NB4 (cell line): ENCODE measurements around the gene ATP1A4.

Experiments used
- CTCF ChIP-seq: IDR thresholded peaks from one replicate; pipeline ENCODE4 v1.5.1; 2012; ENCODE audit warnings: low read depth, low read length
- POLR2A ChIP-seq: IDR thresholded peaks from 2 replicates; pipeline ENCODE4 v1.6.1; 2011; ENCODE audit warnings: mild to moderate bottlenecking; ENCODE audit not compliant: insufficient read length; ENCODE audit errors: extremely low read depth

DNA sequence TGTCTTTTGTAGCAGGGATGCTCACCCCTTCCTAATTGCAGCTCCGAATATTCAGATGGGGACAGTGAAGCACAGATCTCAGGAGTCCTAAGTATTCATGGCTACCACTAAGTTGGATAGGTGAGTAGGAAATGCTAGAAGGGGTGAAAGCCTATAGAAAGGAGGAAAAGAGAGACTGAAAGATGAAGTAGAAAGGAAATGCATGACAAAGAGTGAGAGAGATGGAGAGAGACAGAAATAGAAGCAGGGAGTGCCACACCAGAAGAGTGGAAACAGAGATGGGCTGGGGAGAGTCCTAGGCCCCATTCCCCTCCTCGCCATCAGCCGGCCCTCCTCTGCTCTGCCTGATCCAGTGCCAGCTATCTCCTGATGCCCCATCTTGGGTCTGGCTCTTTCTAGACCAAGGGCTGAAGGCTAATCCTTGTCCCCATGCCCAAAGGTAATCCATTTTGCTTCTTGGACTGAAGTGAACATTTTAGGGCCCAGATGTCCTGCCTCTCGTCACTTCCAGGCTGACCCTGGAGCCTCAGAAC is 55.8 kb downstream of the ATP1A4 start:
- TF ChIP-seq CTCF = no peak
- TF ChIP-seq POLR2A = no peak
